Measurements from ENCODE around the gene COBL.

DNA sequence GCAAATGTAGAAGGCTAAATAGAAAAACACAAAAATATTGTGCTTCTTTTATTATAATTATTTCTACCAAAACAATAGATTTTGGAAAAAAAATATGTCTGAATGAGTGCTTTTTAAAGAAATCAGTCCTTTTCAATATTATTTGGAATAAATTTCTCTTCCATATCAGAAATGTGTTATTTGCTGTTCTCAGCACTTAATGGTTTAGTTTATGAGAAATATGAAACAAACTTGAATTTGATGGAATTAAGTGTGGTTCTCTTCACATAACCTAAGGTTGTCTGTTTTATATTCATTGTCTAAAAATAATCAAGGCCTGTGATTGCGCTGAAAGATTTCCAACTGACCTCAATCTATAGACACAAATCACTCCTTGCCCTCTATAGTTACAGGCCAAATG is 203.0 kb downstream of the COBL start:
- TF ChIP-seq POU5F1 (IDR thresholded peaks at IDR 0.05; ENCODE audit: low read depth, low read length), result no peak
- TF ChIP-seq, protein P1, sequence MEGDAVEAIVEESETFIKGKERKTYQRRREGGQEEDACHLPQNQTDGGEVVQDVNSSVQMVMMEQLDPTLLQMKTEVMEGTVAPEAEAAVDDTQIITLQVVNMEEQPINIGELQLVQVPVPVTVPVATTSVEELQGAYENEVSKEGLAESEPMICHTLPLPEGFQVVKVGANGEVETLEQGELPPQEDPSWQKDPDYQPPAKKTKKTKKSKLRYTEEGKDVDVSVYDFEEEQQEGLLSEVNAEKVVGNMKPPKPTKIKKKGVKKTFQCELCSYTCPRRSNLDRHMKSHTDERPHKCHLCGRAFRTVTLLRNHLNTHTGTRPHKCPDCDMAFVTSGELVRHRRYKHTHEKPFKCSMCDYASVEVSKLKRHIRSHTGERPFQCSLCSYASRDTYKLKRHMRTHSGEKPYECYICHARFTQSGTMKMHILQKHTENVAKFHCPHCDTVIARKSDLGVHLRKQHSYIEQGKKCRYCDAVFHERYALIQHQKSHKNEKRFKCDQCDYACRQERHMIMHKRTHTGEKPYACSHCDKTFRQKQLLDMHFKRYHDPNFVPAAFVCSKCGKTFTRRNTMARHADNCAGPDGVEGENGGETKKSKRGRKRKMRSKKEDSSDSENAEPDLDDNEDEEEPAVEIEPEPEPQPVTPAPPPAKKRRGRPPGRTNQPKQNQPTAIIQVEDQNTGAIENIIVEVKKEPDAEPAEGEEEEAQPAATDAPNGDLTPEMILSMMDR (IDR thresholded peaks at IDR 0.05; ENCODE audit: control extremely low read depth in 1 of 3, insufficient read depth in 1 of 3, low read depth in 1 of 3, low read length in 3 of 3), result no peak
- TF ChIP-seq JUND (IDR thresholded peaks at IDR 0.05; ENCODE audit: low read length), result no peak
- no peak for TF ChIP-seq SP2 (IDR thresholded peaks at IDR 0.05; ENCODE audit: low read length)
- no peak for TF ChIP-seq CREB1 (IDR thresholded peaks at IDR 0.05)
